Measurements from ENCODE around the gene DBF4B. TPM values are rescaled to one million over a fixed set of nuclear protein-coding genes. Genes with fewer than 3 reads are reported as not detected.

Gene DBF4B
- total and polyA plus RNA-seq, 2 of the 13 experiments (the other 11 are each of a cell fraction or from before 2014, with no cell fraction given) = 11.7 to 13.2 TPM

GRCh38 chr17:44749980-44750318 is 41.5 kb downstream of the DBF4B start (continued):
- no peak for TF ChIP-seq BCLAF1 (IDR thresholded peaks at IDR 0.05)
- TF ChIP-seq ZNF615 (CRISPR knock-in tag; IDR thresholded peaks at IDR 0.05; ENCODE audit: borderline replicate concordance) = no peak
- no peak for TF ChIP-seq TMF1 (CRISPR knock-in tag; IDR thresholded peaks at IDR 0.05; ENCODE audit: low read depth)
- TF ChIP-seq REST (IDR thresholded peaks at IDR 0.05; ENCODE audit: borderline replicate concordance in 1 of 2, low read depth in 1 of 2, low read length in 2 of 2) = no peak
- TF ChIP-seq ZNF564 (CRISPR knock-in tag; IDR thresholded peaks at IDR 0.05) = no peak
- no peak for TF ChIP-seq MTERF4 (CRISPR knock-in tag; IDR thresholded peaks at IDR 0.05)
- TF ChIP-seq KAT7 (CRISPR knock-in tag; IDR thresholded peaks at IDR 0.05; ENCODE audit: borderline replicate concordance) = no peak

Measured in HepG2 (cell line).